ENCODE results near the gene ZNF800. TPM values are rescaled to one million over a fixed set of nuclear protein-coding genes. Genes with fewer than 3 reads are reported as not detected.

Gene ZNF800
- total and polyA plus RNA-seq, 4 donors = 7.7 to 34.8 (median 20.6) TPM

DNA sequence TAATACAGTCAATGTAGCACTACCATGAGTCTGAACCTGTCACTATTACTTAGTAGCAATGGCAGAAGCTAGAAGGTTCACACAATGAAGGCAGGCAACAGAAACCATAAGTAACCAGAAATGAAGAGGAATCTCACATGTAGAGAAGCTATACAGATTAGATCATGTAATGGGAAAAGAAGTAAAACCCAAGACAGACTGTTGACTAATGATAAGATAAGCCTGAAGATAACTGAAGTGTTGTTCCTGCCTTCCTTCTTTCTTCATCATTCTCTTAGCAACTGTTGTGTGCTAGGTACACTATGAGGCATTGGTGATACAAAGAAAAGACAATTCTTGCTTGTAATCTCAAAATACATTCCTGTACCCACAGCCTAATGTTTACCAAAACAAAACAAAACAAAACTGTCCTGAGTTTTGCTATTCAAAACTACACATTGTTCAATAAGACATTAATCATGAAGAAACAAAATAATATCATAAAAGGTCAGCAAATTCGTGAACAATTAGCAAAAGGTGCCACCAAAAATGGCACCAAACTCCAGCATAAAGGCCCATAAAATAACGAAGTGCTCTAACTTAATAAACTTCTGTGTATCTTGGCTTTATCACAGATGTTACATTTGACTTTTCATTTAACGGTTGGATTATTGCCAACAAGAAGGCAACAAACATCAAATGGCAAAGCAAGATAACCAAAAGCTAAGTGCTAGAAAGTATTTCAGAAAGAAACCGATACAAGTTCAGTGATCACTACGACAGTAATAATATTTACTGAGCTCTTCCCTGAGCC, 27.1 kb downstream of the ZNF800 start:
- 78 to 89% methylated on average over 5 of the region's 5 CpGs for WGBS, 2 donors
- H3K27me3 ChIP-seq (ENCODE audit: control insufficient read depth in 3 of 3, insufficient read depth in 3 of 3, low read length in 2 of 3) = no peaks in the 10 kb centered on the region
- no peak overlapping the region for H3K9ac ChIP-seq (ENCODE audit: insufficient read depth in 1 of 2, low read length in 2 of 2)
- peaks cover 3 to 12% (median 5%) of the 10 kb centered on the region in 4 donors for H3K36me3 ChIP-seq (ENCODE audit: control insufficient read depth in 4 of 4, insufficient read depth in 4 of 4, low read length in 4 of 4)
- ATAC-seq (ENCODE audit: insufficient read depth, low FRiP score) = no peak
- H3K27ac ChIP-seq (ENCODE audit: low read depth in 1 of 2, low read length in 1 of 2) = no peak overlapping the region
- DNase-seq = no peak
- H3K9me3 ChIP-seq (ENCODE audit: control insufficient read depth in 4 of 4, insufficient read depth in 3 of 4, low read length in 3 of 4) = no peaks in the 10 kb centered on the region
- TF ChIP-seq, protein P1, sequence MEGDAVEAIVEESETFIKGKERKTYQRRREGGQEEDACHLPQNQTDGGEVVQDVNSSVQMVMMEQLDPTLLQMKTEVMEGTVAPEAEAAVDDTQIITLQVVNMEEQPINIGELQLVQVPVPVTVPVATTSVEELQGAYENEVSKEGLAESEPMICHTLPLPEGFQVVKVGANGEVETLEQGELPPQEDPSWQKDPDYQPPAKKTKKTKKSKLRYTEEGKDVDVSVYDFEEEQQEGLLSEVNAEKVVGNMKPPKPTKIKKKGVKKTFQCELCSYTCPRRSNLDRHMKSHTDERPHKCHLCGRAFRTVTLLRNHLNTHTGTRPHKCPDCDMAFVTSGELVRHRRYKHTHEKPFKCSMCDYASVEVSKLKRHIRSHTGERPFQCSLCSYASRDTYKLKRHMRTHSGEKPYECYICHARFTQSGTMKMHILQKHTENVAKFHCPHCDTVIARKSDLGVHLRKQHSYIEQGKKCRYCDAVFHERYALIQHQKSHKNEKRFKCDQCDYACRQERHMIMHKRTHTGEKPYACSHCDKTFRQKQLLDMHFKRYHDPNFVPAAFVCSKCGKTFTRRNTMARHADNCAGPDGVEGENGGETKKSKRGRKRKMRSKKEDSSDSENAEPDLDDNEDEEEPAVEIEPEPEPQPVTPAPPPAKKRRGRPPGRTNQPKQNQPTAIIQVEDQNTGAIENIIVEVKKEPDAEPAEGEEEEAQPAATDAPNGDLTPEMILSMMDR (IDR thresholded peaks at IDR 0.05; ENCODE audit: control extremely low read depth, extremely low read depth) = no peak
- no peak overlapping the region for H3K4me3 ChIP-seq
- peaks cover 0 to 5% (median 0%) of the 10 kb centered on the region in 5 donors for H3K4me1 ChIP-seq (ENCODE audit: control insufficient read depth in 5 of 5, insufficient read depth in 5 of 5, low read length in 5 of 5)

DNA sequence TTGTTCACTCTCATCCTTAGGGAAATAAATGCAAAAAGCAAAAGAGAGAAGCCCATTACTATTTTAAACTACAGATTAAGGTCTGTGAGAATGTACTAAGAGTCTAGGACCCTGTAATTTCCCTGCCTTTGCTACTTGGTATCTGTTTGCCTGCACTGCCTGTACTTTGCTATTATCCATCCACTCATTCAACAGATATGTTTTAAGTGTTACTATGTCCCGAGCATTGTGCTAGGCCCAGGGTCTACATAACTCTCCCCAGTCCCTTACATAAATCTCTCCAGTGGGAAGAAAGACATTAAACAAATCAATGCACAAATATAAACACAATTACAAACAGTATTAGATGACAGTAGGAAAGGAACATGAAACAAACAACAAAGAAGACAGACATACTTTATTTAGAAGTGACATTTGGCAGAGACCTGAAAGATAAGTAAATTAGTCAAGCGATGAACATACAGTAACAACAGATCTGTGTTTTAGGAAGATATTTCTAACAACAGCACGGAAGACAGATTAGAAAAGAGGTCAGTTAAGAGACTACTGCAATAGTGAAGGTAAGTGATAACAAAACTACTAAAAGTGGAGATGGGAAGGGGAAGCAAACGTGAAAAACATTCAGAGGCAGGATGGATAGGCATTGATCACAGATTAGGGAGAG, 30.0 kb downstream of the ZNF800 start:
- Histone ChIP-seq H3K9ac (ENCODE audit: insufficient read depth in 1 of 2, low read length in 2 of 2) (no peak overlapping the region), H3K27ac (ENCODE audit: low read depth in 1 of 2, low read length in 1 of 2) (no peak overlapping the region), H3K9me3 (ENCODE audit: control insufficient read depth in 4 of 4, insufficient read depth in 3 of 4, low read length in 3 of 4) (no peaks in the 10 kb centered on the region), H3K36me3 (ENCODE audit: control insufficient read depth in 4 of 4, insufficient read depth in 4 of 4, low read length in 4 of 4) (peaks cover 0 to 12% (median 5%) of the 10 kb centered on the region in 4 donors), H3K27me3 (ENCODE audit: control insufficient read depth in 3 of 3, insufficient read depth in 3 of 3, low read length in 2 of 3) (no peaks in the 10 kb centered on the region), H3K4me3 (no peak overlapping the region), H3K4me1 (ENCODE audit: control insufficient read depth in 5 of 5, insufficient read depth in 5 of 5, low read length in 5 of 5) (peaks cover 0 to 2% (median 0%) of the 10 kb centered on the region in 5 donors)
- TF ChIP-seq, protein P1 (IDR thresholded peaks at IDR 0.05; ENCODE audit: control extremely low read depth, extremely low read depth) = no peak
- no peak for DNase-seq
- 85 to 89% methylated on average over 4 of the region's 4 CpGs for WGBS, 2 donors
- ATAC-seq (ENCODE audit: insufficient read depth, low FRiP score) = no peak

DNA sequence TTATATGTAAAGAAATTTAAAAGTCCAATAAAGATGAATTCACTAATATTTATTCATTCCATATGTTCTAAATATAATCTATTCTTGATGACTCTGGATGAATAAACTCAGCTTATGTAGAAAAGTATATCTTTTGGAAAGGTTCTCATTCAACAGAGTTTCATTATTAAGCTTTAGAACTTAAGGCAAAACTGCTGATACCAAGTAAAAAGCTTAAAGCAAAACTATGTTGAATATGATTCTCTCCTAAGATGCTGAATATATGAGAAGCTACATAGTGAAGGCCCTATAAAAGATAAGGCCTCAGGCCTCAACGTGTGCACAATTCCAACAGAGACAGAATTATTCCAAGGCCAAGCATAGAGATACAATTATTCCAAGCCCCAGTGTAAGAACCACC, 30.8 kb downstream of the ZNF800 start:
- Histone ChIP-seq H3K9me3 (ENCODE audit: control insufficient read depth in 4 of 4, insufficient read depth in 3 of 4, low read length in 3 of 4) (no peaks in the 10 kb centered on the region), H3K27me3 (ENCODE audit: control insufficient read depth in 3 of 3, insufficient read depth in 3 of 3, low read length in 2 of 3) (no peaks in the 10 kb centered on the region), H3K27ac (ENCODE audit: low read depth in 1 of 2, low read length in 1 of 2) (no peak overlapping the region), H3K36me3 (ENCODE audit: control insufficient read depth in 4 of 4, insufficient read depth in 4 of 4, low read length in 4 of 4) (peaks cover 0 to 10% (median 5%) of the 10 kb centered on the region in 4 donors), H3K9ac (ENCODE audit: insufficient read depth in 1 of 2, low read length in 2 of 2) (no peak overlapping the region), H3K4me1 (ENCODE audit: control insufficient read depth in 5 of 5, insufficient read depth in 5 of 5, low read length in 5 of 5) (peaks cover 0 to 2% (median 0%) of the 10 kb centered on the region in 5 donors), H3K4me3 (no peak overlapping the region)
- 88 to 94% methylated on average over 1 of the region's 1 CpG for WGBS, 2 donors
- TF ChIP-seq, protein P1 (IDR thresholded peaks at IDR 0.05; ENCODE audit: control extremely low read depth, extremely low read depth) = no peak
- no peak for ATAC-seq (ENCODE audit: insufficient read depth, low FRiP score)
- DNase-seq = no peak

All from lung (tissue), 12 donors.